Measurements from ENCODE around the gene XPC. TPM values are rescaled to one million over a fixed set of nuclear protein-coding genes. Genes with fewer than 3 reads are reported as not detected.

Gene XPC
- total and polyA plus RNA-seq, 2 of the 8 experiments (the other 6 are each of a cell fraction or from before 2014, with no cell fraction given): 8.8 to 27.3 TPM

- H3K36me3 ChIP-seq (ENCODE audit: control insufficient read depth in 2 of 4, insufficient read depth in 4 of 4, low read length in 3 of 4): peaks cover 17 to 59% (median 50%) of the 10 kb centered on the region in 4 experiments; a peak in 7 of 8 replicates
- no peak overlapping the region for H4K5ac ChIP-seq (ENCODE audit: insufficient read length, low read depth, low read length)
- H3K27me3 ChIP-seq (replicated peaks in 1 of 4; ENCODE audit: control insufficient read depth in 3 of 4, extremely low read depth in 1 of 4, insufficient read depth in 3 of 4, low read length in 3 of 4): no peaks in the 10 kb centered on the region
- H3K56ac ChIP-seq (replicated peaks; ENCODE audit: insufficient read length, low read depth, low read length): no peak overlapping the region
- H2BK5ac ChIP-seq (ENCODE audit: low read depth, low read length): no peak overlapping the region
- no peak overlapping the region for H2AK5ac ChIP-seq (ENCODE audit: low read depth, low read length)
- H2BK120ac ChIP-seq (replicated peaks; ENCODE audit: low read depth, low read length): no peak overlapping the region
- no peak overlapping the region for H4K8ac ChIP-seq (ENCODE audit: extremely low read depth, insufficient read depth, low read length)
- no peak overlapping the region for H3K4ac ChIP-seq (replicated peaks; ENCODE audit: insufficient read length, low read depth, low read length)
- no peak overlapping the region for H2BK15ac ChIP-seq (ENCODE audit: low read length)
- no peak for DNase-seq (ENCODE audit: low read depth in 1 of 2, low spot score in 2 of 2)
- H3K23me2 ChIP-seq (ENCODE audit: low read depth, low read length): no peaks in the 10 kb centered on the region
- peaks cover 0 to 13% of the 10 kb centered on the region in 2 experiments; a peak in 1 of 4 replicates for H3K79me2 ChIP-seq (ENCODE audit: control insufficient read depth in 1 of 2, insufficient read depth in 2 of 2, low read length in 2 of 2)
- H3K4me2 ChIP-seq (ENCODE audit: insufficient read depth in 1 of 2, low read depth in 2 of 2, low read length in 2 of 2): no peak overlapping the region
- 77% methylated on average over 2 of the region's 2 CpGs; no CpG with 5 or more reads in 1 of the 2 experiments for WGBS, 2 experiments (ENCODE audit: extremely low coverage in 1 of 2, insufficient coverage in 1 of 2, insufficient read length in 1 of 2, insufficient replicate concordance in 2 of 2, low coverage in 1 of 2, low lambda C conversion rate in 2 of 2, missing lambda C conversion rate in 1 of 2)
- FAIRE-seq: no peak
- H3K27ac ChIP-seq (ENCODE audit: low read depth, low read length): no peak overlapping the region
- no peak overlapping the region for H3K4me3 ChIP-seq (ENCODE audit: extremely low read depth in 1 of 4, insufficient read depth in 2 of 4, low read depth in 3 of 4, low read length in 4 of 4)
- H3K18ac ChIP-seq (ENCODE audit: extremely low read depth, low read length): no peak overlapping the region
- no peaks in the 10 kb centered on the region for H3K4me1 ChIP-seq (replicated peaks in 1 of 4; ENCODE audit: control insufficient read depth in 3 of 4, insufficient read depth in 4 of 4, low read length in 3 of 4)
- no peak overlapping the region for H3K9ac ChIP-seq (replicated peaks in 1 of 4; ENCODE audit: extremely low read depth in 1 of 4, low read depth in 3 of 4, low read length in 3 of 4)
- H2AFZ ChIP-seq (ENCODE audit: low read length): no peak overlapping the region
- H3K9me3 ChIP-seq (ENCODE audit: insufficient read depth in 2 of 2, low read depth in 1 of 2, low read length in 1 of 2): no peaks in the 10 kb centered on the region
- H4K20me1 ChIP-seq (replicated peaks in 1 of 2; ENCODE audit: control insufficient read depth in 1 of 2, insufficient read depth in 2 of 2, low read length in 2 of 2): peaks cover 0 to 3% of the 10 kb centered on the region in 2 experiments
- no peak overlapping the region for H2BK20ac ChIP-seq (ENCODE audit: low read length)
- H3K14ac ChIP-seq (ENCODE audit: insufficient read length): no peak overlapping the region
- H4K91ac ChIP-seq (replicated peaks; ENCODE audit: insufficient read length, low read length): no peak overlapping the region
- H3K79me1 ChIP-seq (ENCODE audit: low read depth, low read length): peaks cover 2% of the 10 kb centered on the region; the same call in 1 of the 2 replicates
- no peak overlapping the region for H2BK12ac ChIP-seq (ENCODE audit: low read depth, low read length)
- no peak overlapping the region for H3K23ac ChIP-seq (ENCODE audit: insufficient read length)
- ChIA-PET CTCF (ENCODE audit: partially characterized antibody) (interaction anchor here (0.8 to 1.1 kb wide), 6 partner anchors 10 to 270 kb away, joined by 3 to 4 read pairs (median 3); no protein-coding TSS in a partner anchor), POLR2A (ENCODE audit: partially characterized antibody) (no interaction called here)
- TF ChIP-seq RBBP5 (IDR thresholded peaks at IDR 0.05; ENCODE audit: borderline replicate concordance, low read depth, low read length) (no peak), POLR2AphosphoS5 (IDR thresholded peaks at IDR 0.05; ENCODE audit: low read depth, low read length) (no peak), EP300 (IDR thresholded peaks at IDR 0.05; ENCODE audit: borderline replicate concordance in 1 of 2, low read depth in 2 of 2, low read length in 2 of 2) (no peak), NANOG (IDR thresholded peaks at IDR 0.05; ENCODE audit: insufficient read depth, low read depth, low read length, poor library complexity, severe bottlenecking) (no peak), SRF (IDR thresholded peaks at IDR 0.05; ENCODE audit: low read depth, low read length) (no peak), NRF1 (IDR thresholded peaks at IDR 0.05; ENCODE audit: low read depth, low read length) (no peak), BCL11A (IDR thresholded peaks at IDR 0.05; ENCODE audit: low read depth in 2 of 2, low read length in 2 of 2) (no peak), RFX5 (IDR thresholded peaks at IDR 0.05; ENCODE audit: borderline replicate concordance, low read depth, low read length) (no peak), SP1 (IDR thresholded peaks at IDR 0.05; ENCODE audit: low read depth, low read length) (no peak), SIX5 (IDR thresholded peaks at IDR 0.05; ENCODE audit: low read depth, low read length) (no peak), ASH2L (IDR thresholded peaks at IDR 0.05; ENCODE audit: low read length) (no peak), MAX (IDR thresholded peaks at IDR 0.05) (no peak), CHD2 (IDR thresholded peaks at IDR 0.05; ENCODE audit: low read length) (no peak), CEBPB (IDR thresholded peaks at IDR 0.05; ENCODE audit: low read depth, low read length) (no peak)
Observed at GRCh38 chr3:14170531-14171159, 7.8 kb downstream of the XPC start.

All from H1 (cell line).